GM19328 (cell line): ENCODE data around the gene GLI3.

Experiments
- ATAC-seq: cut with Tn5 transposase; IDR thresholded peaks from one replicate; pipeline ENCODE4 v1.9.1; 2021; ENCODE audit warnings: mild to moderate bottlenecking, moderate library complexity; ENCODE audit not compliant: unreplicated experiment

GLI3 gene

DNA sequence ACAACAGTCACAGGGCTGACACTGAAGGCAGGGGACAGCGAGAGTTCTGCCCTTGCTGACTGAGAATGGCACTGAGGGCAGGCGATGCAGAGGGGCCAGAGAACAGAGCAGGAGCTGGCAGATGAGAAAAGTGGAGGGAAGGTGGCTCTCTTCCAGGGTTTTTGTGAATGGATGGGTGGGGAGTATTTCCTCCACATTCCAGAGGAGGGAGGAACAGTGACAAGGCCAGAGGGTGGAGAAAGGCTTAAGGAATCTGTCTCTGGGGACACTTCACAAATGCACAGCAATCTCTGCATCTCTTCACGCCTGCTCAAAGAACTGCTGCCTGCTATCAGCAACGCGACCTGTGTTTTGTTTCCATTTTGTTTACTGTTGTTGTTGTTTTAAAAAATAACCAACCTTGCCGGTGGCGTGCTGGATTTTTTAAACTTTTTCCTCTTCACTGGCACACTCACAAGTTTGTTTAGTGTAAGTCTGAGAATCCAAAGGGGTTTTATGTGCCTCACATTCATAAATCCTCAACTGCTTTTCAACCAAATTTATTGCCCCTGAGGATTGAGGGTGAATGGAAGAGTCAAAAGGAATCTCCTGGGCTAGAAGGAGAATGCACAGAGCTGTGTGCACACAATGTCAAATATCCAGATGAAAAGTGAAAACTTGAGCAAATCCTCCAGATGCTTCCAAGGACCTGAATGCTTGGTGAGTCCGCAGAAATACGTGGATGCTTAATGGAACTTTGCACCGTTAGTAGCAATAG is 129.3 kb downstream of the GLI3 start:
- no peak for ATAC-seq

DNA sequence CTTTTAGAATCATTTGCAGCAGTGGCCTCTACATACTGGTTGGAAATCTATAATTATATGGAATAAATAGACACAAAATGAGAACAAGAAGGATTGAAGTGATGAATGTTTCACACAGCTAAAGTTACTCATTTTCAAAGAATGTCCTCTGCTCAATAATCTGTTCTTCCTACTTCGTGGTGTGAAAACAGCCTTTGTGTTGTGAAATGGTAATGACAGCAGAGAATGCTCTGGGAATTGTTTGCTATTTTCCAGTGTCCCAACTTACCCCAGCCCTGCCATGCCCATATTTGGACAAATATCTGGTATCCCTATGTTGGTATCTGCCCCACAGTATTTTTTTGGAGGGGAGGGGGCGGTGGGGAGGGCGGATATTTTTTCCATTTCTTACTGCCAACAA is 130.4 kb downstream of the GLI3 start:
- ATAC-seq: no peak

DNA sequence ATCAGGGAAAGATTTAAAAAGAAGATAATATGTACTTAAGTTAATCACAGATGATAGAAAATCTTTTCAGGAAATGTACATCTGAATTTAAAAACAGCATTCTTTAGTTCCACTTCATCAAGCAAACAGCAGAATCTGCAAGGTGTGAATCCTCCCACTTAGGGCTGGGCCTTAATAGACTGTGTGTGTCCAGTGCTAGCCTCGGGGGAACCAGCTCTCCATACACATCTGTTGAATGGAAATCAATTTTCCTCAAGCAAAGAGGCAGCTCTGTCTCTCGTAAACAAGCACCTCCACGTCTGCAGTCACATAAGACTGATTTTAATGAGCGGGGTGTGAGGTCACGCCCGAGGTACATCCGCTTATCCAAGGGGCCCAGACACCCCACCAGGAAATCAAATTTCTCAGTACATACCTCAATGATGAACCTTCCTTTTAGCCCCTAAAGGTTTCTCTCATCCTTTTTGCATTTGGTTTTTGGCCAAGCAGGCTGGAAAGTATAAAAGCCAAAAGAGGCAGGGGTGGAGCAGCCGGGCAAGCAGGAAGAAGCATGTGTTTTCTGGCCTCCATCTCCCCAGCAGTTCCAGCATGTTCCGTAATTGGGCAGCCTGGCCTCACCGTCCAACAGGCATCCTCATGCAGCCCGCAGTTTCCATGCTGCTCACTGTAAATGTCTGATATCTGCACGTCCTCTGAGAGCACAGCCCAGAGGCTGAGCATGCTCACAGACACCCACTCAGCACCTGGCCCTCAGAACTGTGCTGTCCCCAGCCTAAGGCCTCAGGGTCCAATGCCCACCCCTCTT is 131.3 kb downstream of the GLI3 start:
- no peak for ATAC-seq

DNA sequence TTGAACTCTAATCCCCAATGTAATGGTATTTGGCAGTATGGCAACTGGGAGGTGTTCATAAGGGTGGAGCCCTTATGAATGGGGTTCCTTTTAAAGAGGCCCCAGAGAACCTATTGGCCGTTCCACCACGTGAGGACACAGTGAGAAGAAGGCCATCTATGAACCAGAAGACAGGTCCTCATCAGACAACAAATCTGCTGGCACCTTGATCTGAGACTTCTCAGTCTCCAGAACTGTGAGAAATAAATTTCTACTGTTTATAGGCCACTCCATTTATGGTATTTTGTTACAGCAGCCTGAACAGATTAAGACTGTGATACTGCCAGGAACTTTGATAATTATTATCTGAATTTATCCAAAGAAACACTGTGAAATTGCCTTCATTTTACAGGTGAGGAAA is 132.3 kb downstream of the GLI3 start:
- ATAC-seq: no peak

DNA sequence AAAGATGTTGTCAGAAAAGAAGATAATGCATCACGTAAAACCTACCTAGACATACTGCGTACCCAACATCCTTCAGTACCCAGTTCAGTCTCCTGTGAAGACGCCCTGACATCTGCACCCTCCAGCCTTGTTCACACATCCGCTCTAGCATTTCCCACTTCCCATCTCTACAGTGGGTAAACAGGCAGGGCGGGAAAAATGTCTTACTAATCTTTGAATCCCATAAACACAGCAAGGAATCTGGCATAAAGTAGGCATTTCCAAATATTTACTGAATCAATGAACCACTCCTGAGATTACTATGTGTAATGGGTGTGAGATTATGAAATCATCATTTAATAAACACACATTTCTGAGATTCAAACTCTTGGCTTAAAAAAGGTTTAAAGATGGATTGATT is 132.8 kb downstream of the GLI3 start:
- ATAC-seq: no peak

DNA sequence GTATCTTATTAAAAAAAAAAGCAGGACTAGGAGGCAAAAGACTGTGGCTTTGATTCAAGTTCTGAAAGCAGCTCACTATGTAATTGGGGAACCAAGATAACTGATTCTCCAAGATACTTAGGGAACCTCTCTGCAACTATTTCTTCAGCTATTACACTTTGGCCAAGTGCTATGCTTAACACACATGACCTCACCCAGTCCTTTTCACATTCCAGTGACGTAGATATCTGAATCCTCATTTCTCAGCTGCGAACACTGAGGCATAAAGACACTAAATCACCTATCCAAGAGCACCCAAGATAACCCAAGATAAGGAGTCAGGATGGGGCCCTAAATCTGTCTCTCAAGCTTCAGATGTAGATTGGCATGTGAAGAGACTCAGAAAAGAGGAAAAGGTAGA is 133.6 kb downstream of the GLI3 start:
- ATAC-seq: no peak

DNA sequence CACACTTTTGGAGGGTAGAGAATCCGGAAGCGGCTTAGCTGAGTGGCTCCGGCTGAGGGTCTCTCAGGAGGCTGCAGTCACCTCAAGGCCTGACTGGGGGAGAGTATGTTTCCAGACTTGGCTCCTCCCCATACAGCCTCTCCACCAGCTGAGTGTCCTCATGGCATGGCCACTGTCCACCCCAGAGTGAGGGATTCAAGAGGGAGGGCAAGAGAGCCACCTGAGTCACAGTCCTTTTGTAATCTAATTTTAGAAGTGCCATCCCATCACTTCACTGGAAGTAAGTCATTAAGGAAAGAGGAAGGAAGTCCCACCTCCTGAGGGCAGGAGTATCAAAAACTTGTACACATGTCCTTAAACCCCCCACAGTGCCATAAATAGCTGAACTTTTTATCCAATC is 134.0 kb downstream of the GLI3 start:
- no peak for ATAC-seq

DNA sequence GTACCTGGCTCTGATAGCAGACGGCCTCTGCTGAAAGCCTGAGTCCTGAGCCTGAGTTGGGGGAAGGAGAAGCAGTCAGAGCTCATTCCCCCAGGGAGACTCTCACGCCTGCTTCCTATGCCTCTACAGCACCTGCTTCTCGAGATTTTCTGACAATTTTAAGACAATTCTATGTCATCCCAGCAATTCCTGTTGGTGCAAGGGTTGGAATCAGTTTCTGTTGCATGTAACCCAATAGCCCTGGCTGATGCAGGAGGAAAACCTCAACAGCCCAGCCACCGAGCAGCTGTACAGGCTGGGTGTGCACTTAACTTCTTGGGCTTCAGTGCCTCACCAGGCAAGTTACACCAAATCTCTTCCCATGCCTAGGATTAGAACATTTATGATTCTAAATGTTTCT is 134.7 kb downstream of the GLI3 start:
- ATAC-seq: no peak

DNA sequence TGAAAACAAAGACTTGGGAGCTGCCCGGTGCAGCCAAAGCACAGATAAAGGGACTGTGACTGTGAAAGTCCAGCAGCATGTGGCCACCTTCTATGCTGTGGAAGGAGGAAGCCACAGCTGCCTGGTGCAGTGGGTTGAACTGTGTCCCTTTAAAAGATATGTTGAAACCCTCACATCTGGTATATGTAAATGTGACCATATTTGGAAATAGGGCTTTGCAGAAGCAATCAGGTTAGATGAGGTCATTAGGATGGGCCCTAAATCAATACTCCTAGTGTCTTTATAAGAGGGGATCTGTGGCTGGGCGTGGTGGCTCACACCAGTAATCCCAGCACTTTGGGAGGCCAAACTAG is 136.9 kb downstream of the GLI3 start:
- ATAC-seq: no peak

DNA sequence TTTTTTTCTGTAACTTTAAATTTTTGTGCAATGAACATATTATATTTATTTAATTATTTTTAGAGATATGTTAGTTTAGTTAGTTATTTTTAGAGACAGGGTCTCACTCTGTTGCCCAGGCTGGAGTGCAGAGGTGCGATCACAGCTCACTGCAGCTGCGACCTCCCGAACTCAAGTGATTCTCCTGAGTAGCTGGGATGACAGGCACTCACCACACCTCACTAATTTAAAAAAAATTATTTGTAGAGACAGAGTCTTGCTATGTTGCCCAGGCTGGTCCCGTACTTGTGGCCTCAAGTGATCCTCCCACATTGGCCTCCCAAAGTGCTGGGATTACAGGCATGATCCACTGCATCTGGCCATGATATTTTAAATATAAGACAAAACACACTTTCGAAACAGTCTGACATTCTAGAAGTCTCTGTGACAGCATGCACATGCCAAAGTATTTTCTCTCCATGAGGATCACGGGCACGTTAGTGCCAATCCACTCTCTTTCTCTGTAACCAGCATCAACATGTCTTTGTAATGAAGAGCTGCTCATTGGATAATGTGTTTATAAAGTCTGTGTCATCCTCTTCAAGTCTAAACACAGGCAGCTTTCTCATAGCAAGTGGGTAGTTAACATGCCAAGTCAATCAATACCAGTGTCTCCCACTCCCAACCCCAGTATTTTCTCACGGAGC is 137.4 kb downstream of the GLI3 start:
- no peak for ATAC-seq

DNA sequence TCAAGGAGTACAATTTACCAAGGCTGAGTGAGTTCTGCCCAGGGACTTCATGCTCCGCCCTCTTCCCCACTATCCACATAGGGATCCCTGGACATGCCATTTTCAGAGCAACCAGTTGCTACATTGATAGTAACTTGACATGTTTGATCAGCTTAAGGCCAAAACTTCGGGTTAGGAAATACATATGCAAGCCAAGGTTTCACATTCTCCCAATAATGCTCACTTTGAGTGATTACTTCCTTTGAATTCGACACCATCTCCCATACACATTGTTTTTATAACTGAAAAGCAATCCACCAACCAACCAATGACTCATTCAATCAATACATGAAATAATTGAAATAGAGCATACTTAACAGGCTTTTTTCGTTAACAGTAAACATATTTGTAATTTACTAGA is 137.9 kb downstream of the GLI3 start:
- no peak for ATAC-seq

DNA sequence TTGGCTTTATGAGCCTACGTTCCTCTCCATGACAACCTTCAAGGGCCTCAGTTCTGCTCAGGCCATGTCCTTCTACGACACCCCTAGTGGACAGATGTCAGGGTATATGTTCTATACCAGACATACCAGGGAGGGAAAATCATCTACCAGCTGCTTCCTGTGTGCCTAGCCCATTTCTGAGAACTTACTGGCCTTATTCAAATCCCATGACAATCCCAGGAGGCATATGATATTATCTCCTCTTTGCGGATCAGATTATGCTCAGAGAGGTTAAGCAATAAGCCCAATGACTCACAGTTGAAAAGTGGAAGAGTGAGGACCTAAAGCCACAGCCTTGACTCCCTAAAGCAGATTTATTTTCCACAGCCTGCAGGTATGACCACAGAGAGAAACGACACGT is 139.3 kb downstream of the GLI3 start:
- ATAC-seq: no peak

DNA sequence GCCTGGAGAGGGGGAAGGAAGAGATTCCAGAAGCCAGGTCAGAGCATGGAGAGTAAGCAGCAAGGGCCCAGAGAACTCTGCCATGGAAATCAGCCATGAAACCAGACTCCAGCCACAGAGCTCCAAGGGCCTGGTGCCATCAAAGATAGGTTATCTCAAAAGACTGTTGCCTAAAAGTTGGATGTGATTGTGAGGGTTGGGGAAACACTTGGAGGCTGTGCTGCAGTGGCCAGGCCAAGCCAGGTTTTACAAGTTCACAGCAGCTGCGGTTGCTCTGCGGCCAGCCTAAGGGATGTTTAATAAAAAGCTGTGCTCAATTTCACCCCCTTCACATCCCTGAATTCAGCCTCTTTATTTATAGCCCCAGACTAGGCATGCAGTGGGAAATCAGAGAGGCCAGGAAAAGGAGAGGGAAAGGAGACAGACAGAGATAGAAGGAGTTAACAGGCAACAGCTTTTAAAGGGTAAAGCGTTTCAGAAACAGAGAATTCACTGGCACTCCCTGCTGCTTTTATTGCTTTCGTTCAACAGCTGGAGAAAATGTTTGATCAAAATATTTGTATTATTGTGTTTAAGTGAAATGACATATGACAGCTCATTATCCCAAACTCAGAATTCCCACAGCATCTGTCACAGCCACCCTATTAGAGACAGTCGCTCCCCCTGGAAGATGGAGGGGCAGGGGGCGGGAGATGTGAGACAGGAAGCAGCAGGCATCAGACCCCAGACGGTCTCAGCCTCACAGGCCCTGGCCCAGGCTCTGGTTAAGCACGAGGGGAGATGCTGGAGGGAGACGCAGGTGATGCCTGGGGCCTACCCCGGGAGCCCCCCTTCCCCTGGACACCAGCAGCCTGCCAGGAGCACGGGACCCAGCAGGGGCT is 140.1 kb downstream of the GLI3 start:
- no peak for ATAC-seq

DNA sequence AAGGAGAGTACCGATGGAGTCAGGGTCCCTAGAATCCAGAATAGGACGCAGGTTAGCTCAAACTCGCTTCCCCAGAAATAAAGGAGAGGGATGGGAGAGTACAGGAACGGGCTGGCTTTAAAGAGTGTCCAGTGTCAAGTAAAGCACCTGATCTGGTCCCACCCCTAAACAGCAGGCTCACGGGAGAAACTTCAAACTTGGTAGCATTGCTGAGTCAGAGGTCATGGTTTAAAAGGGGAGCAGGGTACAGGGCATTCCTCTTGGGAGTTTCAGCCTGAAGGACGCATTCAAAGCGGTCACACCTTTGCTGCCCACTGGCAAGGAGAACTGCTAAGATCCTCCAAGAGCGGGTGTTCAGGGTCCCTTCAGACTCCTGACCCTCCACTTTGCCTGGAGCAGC is 140.7 kb downstream of the GLI3 start:
- ATAC-seq: no peak

DNA sequence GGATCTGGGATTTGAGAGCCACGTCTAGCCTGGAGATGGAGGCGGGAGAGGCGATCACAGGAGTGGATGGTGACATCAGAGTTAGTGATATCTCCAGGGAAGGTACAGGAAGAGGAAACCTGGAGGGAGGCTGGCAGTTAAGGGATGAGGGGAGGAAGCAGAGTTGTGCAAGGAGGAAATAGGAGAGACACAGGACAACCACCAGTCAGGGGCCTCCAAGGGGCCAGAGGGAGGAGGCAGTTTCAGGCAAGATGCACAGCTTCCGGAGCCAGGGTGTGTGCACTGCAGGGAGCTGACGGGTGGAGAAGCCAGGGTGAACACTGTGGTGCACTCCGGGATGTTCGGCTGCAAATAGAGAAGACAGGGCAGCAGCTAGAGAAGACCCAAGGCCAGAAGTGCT is 141.2 kb downstream of the GLI3 start:
- no peak for ATAC-seq

DNA sequence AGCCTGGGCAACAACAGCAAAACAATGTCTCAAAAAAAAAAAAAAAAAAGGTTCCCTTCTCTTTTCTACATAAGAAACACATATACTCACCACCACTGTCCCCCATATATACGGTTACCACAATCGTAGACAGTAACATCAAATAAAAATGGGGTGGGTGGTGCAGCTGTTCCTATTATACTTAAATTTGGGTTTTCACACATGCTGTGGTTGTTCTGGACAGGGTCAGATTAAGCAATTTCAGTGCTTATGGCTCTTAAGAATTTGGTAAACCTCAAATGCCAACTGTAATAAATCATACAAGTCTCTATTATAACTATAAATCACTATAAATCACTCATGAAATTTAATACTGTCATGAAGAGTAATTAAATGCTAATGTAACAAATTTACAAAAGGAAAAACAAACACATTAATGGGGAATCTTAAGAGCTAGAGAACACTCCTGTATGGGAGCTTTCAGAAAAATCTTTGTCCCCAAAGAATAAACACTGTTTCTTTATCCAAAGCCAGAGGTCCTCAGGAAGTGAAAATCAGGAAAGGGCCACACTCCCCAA is 143.6 kb downstream of the GLI3 start:
- ATAC-seq: no peak

DNA sequence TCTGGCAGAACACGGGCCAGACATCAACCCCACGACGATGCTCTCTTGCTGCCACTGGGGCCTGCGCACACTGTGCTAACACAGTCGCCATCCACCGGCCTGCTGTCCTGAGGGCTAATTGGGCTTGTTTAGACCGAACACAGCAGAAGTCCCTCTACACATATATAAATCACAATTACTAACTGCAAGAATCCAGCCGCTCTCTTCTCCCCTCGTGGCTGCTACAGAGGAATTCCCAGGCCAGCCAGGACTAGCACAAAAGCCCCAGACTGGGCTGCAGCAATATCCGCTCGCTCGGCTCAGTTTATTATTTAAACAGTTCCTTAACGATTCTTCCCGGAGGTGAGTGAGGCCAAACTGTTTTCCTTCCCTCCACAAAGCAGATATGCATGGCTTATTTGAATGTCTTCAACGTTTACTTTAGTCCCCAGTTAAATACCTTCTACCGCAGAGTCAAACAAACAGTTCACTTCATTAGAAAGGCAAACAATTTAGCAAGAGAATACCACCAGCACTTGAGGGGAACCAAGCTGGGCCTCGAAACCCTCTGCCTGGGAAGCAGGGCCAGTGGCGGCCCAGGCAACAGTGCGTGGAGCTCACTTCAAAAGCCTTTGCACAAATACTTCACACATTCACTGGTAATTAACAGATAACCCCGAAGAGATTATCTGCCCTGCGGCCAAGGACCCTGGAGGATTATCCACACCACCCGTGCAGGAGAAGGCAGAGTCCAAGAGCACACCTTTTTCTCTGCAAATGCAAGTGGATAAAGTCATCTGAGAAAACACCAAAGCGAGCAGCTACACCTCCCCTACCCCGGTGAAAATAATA is 145.3 kb downstream of the GLI3 start:
- no peak for ATAC-seq

DNA sequence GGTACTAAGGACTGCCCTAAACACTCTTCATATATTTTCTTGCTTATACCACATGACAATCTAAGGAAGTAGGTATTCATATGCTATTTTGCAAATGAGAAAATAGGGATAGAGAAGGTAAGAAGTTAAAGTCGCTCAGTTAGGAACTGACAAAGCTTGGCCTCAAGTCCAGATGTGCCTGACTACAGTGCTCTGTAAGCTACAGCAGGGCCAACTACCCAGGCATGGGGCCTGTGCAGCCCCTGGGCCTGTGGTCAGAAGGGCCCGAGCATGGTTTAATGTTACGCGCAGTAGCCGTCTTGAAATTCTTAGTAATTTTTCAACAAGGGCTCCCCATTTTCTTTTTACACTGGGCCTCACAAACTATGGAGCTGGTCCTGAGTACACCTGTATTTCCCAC is 146.2 kb downstream of the GLI3 start:
- ATAC-seq: no peak

DNA sequence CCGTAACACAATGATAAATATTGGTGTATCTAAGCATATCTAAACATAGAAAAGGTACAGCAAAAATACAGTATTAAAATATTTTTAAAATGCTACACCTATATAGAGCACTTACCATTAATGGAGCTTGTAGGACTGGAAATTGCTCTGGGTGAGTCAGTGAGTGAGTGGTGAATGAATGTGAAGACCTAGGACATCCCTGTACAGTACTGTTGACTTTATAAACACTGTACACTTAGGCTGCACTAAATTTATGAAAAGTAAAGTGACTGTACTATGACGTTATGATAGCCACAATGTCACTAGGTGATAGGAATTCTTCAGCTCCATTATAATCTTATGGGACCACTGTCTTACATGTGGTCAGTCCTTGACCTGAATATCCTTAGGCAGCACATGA is 147.0 kb downstream of the GLI3 start:
- ATAC-seq: no peak

DNA sequence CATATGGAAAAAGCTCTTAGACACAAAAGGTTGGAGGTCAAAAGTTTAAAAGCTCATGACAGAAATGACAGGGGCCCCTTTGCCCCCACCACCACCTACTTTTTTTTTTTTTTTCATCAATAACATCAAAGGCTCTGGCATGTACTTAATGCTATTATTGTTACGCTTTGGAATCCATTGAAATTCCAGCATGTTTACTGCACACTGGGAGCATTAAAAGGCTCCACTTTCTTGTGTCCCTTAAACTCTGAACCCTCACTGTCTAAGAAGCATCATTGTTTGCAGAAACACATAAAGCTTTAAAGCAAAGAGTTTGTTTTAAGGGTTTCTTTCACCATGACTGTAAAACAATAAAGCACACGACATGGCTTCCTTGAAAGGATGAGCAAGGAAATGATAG is 149.4 kb downstream of the GLI3 start:
- ATAC-seq: no peak
